LNCaP clone FGC (cell line): ENCODE measurements around the gene ABCA7.

Experiments used
- DNase-seq: peaks from one replicate; pipeline ENCODE4 v3.0.0-alpha.2; 2011; ENCODE audit warnings: low read depth
- H3K4me3 ChIP-seq: 2 replicates; pipeline ENCODE4 v1.5.1; 2011; ENCODE audit warnings: mild to moderate bottlenecking, low read depth, low read length, control low read depth
- CTCF ChIP-seq: IDR thresholded peaks from 2 replicates; pipeline ENCODE4 v1.5.1; 2012; ENCODE audit warnings: mild to moderate bottlenecking; ENCODE audit not compliant: control insufficient read depth, insufficient read depth; ENCODE audit errors: extremely low read depth

Gene ABCA7

GRCh38 chr19:1063030-1063908 is 23.4 kb downstream of the ABCA7 start:
- H3K4me3 ChIP-seq: no peak overlapping the region
- no peak for DNase-seq
- no peak for TF ChIP-seq CTCF

- no peak for DNase-seq
- no peak overlapping the region for H3K4me3 ChIP-seq
- no peak for TF ChIP-seq CTCF
Observed at GRCh38 chr19:1063909-1064660, 24.2 kb downstream of the ABCA7 start.

GRCh38 chr19:1064661-1065605 is 25.0 kb downstream of the ABCA7 start:
- H3K4me3 ChIP-seq: no peak overlapping the region
- DNase-seq: no peak
- peak; percentile 32 for TF ChIP-seq CTCF

DNA sequence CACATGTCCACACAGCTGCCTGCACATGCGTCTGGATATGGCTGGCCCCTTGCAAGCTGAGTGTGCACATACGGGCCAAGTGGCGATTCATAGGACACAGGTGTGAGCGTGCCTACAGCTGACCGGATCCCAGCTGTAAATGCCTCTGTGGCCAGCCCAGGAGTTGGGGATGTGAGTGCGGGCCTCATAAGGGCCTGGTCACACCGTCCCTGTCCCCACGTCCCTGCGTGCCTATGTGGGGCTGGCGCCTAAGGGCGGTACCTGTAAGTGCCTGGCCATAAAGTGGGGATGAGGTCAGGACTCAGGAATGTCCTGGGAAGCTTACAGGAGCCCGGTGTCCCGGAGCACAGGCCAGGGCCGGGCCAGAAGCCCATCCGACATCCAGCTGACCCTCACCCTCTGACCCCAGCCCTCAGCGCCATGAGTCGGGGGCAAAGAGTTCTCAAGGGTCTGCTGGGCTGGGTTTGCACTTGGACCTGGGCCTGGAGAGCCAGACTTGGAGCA is 25.8 kb downstream of the ABCA7 start:
- no peak overlapping the region for H3K4me3 ChIP-seq

GRCh38 chr19:1066251-1066747 is 26.4 kb downstream of the ABCA7 start:
- no peak for TF ChIP-seq CTCF
- no peak for DNase-seq

More for the DNA sequence above, 25.8 kb downstream of the ABCA7 start:
- TF ChIP-seq CTCF: no peak
- DNase-seq: peak; percentile 54

GRCh38 chr19:1066748-1067340 is 26.9 kb downstream of the ABCA7 start, which contains the start of gene ARHGAP45:
Gene ARHGAP45 (plus strand): TSS chr19:1067167. CDS start chr19:1067406, 239 bp downstream.
- no peak for TF ChIP-seq CTCF
- no peak within 1 kb of the TSS for H3K4me3 ChIP-seq
- DNase-seq: no peak

More at GRCh38 chr19:1066251-1066747, 26.4 kb downstream of the ABCA7 start:
- H3K4me3 ChIP-seq: no peak overlapping the region
